ENCODE results near the gene KLHL25.

Gene KLHL25

GRCh38 chr15:85741662-85742061, 53.1 kb downstream of the KLHL25 start:
- ChIA-PET POLR2A (no interaction called here), CTCF (interaction anchor here (0.8 to 7.0 kb wide), 7 partner anchors 10 to 112 kb away, joined by 3 to 55 read pairs (median 7); no protein-coding TSS in a partner anchor)
- no peak for DNase-seq (ENCODE audit: low read depth, low spot score)
- TF ChIP-seq, protein P1, sequence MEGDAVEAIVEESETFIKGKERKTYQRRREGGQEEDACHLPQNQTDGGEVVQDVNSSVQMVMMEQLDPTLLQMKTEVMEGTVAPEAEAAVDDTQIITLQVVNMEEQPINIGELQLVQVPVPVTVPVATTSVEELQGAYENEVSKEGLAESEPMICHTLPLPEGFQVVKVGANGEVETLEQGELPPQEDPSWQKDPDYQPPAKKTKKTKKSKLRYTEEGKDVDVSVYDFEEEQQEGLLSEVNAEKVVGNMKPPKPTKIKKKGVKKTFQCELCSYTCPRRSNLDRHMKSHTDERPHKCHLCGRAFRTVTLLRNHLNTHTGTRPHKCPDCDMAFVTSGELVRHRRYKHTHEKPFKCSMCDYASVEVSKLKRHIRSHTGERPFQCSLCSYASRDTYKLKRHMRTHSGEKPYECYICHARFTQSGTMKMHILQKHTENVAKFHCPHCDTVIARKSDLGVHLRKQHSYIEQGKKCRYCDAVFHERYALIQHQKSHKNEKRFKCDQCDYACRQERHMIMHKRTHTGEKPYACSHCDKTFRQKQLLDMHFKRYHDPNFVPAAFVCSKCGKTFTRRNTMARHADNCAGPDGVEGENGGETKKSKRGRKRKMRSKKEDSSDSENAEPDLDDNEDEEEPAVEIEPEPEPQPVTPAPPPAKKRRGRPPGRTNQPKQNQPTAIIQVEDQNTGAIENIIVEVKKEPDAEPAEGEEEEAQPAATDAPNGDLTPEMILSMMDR (IDR thresholded peaks at IDR 0.05; ENCODE audit: insufficient read depth, low read length, missing control alignments): no peak
- H3K4me3 ChIP-seq (ENCODE audit: low read depth, low read length): no peak overlapping the region

- no peak overlapping the region for H3K4me3 ChIP-seq (ENCODE audit: low read depth, low read length)
- POLR2A ChIA-PET: no interaction called here
- DNase-seq (ENCODE audit: low read depth, low spot score): no peak
- TF ChIP-seq, protein P1 (IDR thresholded peaks at IDR 0.05; ENCODE audit: insufficient read depth, low read length, missing control alignments): no peak
- CTCF ChIA-PET: interaction anchor here (0.8 to 7.0 kb wide), 5 partner anchors 10 to 113 kb away, joined by 3 to 55 read pairs (median 6); no protein-coding TSS in a partner anchor
These were observed 53.7 kb downstream of the KLHL25 start for GRCh38 chr15:85741021-85741421.

GRCh38 chr15:85737061-85737460, 57.7 kb downstream of the KLHL25 start:
- no peak for DNase-seq (ENCODE audit: low read depth, low spot score)
- POLR2A ChIA-PET: no interaction called here
- CTCF ChIA-PET: interaction anchor here (1.9 to 4.3 kb wide), 2 partner anchors 13 to 95 kb away, joined by 4 to 25 read pairs; no protein-coding TSS in a partner anchor
- H3K4me3 ChIP-seq (ENCODE audit: low read depth, low read length): no peak overlapping the region
- TF ChIP-seq, protein P1 (IDR thresholded peaks at IDR 0.05; ENCODE audit: insufficient read depth, low read length, missing control alignments): no peak

DNA sequence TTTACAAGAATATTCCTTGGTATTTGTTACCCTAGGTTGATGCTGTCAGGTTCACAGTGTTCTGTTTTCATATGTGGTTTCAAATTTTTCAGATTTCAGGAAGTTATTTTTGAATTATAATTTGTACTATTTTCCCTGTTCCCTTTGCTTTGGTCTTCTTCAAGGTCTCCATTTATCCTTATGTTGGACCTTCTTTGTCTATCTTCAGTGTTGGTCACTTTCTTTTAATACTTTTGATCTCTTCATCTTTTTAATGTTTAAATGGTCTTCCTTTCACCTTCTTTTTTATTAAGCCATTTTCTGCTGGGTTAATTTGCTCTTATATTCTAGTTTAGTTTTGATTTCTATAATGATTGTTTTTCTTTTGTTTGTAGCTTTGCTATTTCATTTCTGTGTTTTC, 61.3 kb downstream of the KLHL25 start:
- no peak for DNase-seq (ENCODE audit: low read depth, low spot score)
- no peak overlapping the region for H3K4me3 ChIP-seq (ENCODE audit: low read depth, low read length)
- ChIA-PET POLR2A (no interaction called here), CTCF (interaction anchor here (1.3 to 3.8 kb wide), 3 partner anchors 8 to 108 kb away, joined by 4 to 48 read pairs (median 13); no protein-coding TSS in a partner anchor)
- TF ChIP-seq, protein P1 (IDR thresholded peaks at IDR 0.05; ENCODE audit: insufficient read depth, low read length, missing control alignments): no peak

GRCh38 chr15:85730001-85730820, 64.5 kb downstream of the KLHL25 start:
- CTCF ChIA-PET: interaction anchor here (0.7 to 6.9 kb wide), 18 partner anchors 9 to 434 kb away, joined by 3 to 99 read pairs (median 4); no protein-coding TSS in a partner anchor
- DNase-seq (ENCODE audit: low read depth, low spot score): no peak

More at GRCh38 chr15:85730001-85730820, 64.5 kb downstream of the KLHL25 start:
- POLR2A ChIA-PET: no interaction called here
- no peak overlapping the region for H3K4me3 ChIP-seq (ENCODE audit: low read depth, low read length)
- TF ChIP-seq, protein P1 (IDR thresholded peaks at IDR 0.05; ENCODE audit: insufficient read depth, low read length, missing control alignments): peak; percentile 54

Data from AG04449 (cell line).